Measurements from ENCODE around the gene GPR171.

Gene GPR171

DNA sequence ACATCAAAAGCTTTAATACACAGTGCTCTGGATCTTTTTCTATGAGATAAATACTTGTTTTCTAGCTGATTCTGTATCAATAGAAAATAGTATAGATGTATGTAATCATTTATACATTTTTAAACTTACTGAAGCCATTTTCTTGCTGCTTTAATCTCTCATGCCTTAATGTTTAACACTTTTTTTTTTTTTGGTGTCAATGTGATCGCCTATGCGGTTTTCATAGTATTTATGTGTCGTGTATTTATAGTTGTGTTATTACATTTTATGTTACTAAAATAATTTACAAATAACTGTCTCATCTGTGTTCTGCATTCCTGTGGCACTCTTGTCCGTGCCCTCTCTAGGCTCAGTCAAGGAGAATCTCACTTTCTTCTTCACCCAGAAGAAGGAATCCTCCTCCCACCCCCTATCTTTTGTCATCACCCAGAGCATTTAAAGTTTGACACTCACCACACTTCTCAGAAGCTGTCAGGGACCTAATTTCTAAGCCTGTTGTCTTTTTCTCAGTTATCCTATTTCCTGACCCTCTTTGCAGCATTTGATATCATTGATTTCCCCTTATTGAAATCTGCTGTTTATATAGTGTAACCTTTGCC lies 21.4 kb upstream of the GPR171 start (continued):
- TF ChIP-seq, protein P1, sequence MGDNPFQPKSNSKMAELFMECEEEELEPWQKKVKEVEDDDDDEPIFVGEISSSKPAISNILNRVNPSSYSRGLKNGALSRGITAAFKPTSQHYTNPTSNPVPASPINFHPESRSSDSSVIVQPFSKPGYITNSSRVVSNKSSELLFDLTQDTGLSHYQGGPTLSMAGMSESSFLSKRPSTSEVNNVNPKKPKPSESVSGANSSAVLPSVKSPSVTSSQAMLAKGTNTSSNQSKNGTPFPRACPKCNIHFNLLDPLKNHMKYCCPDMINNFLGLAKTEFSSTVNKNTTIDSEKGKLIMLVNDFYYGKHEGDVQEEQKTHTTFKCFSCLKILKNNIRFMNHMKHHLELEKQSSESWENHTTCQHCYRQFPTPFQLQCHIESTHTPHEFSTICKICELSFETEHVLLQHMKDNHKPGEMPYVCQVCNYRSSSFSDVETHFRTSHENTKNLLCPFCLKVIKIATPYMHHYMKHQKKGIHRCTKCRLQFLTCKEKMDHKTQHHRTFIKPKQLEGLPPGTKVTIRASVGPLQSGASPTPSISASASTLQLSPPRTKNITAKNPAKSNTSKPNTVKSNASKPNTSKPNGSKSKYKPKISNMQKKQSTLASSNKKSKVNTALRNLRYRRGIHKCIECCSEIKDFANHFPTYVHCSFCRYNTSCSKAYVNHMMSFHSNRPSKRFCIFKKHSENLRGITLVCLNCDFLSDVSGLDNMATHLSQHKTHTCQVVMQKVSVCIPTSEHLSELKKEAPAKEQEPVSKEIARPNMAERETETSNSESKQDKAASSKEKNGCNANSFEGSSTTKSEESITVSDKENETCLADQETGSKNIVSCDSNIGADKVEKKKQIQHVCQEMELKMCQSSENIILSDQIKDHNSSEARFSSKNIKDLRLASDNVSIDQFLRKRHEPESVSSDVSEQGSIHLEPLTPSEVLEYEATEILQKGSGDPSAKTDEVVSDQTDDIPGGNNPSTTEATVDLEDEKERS (tag by site-specific recombination; IDR thresholded peaks at IDR 0.05) = no peak
- TF ChIP-seq ZNF701 (tag by site-specific recombination; IDR thresholded peaks at IDR 0.05) (no peak), ZNF558 (tag by site-specific recombination; IDR thresholded peaks at IDR 0.05) (no peak), ZNF138 (tag by site-specific recombination; IDR thresholded peaks at IDR 0.05; ENCODE audit: borderline replicate concordance) (no peak), ZNF24 (tag by site-specific recombination; IDR thresholded peaks at IDR 0.05) (no peak), ZNF626 (tag by site-specific recombination; IDR thresholded peaks at IDR 0.05) (no peak), ZNF169 (tag by site-specific recombination; IDR thresholded peaks at IDR 0.05) (no peak)

DNA sequence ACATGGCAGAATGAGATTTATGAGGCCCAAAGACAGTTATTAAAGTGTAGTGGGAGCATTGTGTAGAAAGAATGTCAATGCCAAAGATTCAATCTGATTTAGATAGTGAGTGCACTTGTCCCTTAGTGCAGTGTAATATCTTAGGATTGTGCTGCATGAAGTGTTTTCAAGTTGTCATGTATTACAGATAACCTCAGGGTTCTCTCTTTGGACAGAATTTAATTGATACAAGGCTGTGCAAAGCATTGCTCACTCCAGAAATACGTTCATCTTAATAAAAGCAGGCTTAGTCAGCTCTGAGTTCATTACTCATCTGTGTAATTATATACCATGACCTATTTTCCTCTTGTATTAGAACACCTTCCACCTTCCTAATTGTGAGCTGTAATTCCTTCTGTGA lies 16.0 kb upstream of the GPR171 start:
- Histone ChIP-seq H3K9me3 (ENCODE audit: control insufficient read depth, insufficient read depth, low read depth, low read length) (no peaks in the 10 kb centered on the region), H3K36me3 (ENCODE audit: control insufficient read depth in 2 of 2, insufficient read depth in 1 of 2, low read length in 2 of 2) (no peaks in the 10 kb centered on the region), H3K4me1 (ENCODE audit: control insufficient read depth, insufficient read depth, low read length) (no peaks in the 10 kb centered on the region), H3K4me3 (ENCODE audit: low read depth, low read length) (no peak overlapping the region), H3K27ac (ENCODE audit: extremely low read depth, low read depth, low read length) (no peak overlapping the region)
- ChIA-PET CTCF (no interaction called here), POLR2A (no interaction called here)
- TF ChIP-seq ZNF544 (tag by site-specific recombination; IDR thresholded peaks at IDR 0.05) = no peak
- 0 out of 2 replicates have a peak, but pooled peaks have one; percentile 19 for TF ChIP-seq ZNF366 (tag by site-specific recombination; conservative IDR thresholded peaks at IDR 0.05)
- TF ChIP-seq SP7 (tag by site-specific recombination; IDR thresholded peaks at IDR 0.05) = peak; percentile 62
- TF ChIP-seq MZF1 (tag by site-specific recombination; IDR thresholded peaks at IDR 0.05; ENCODE audit: borderline replicate concordance) = no peak
- TF ChIP-seq ZNF214 (tag by site-specific recombination; IDR thresholded peaks at IDR 0.05; ENCODE audit: borderline replicate concordance) = no peak
- TF ChIP-seq, protein P2, sequence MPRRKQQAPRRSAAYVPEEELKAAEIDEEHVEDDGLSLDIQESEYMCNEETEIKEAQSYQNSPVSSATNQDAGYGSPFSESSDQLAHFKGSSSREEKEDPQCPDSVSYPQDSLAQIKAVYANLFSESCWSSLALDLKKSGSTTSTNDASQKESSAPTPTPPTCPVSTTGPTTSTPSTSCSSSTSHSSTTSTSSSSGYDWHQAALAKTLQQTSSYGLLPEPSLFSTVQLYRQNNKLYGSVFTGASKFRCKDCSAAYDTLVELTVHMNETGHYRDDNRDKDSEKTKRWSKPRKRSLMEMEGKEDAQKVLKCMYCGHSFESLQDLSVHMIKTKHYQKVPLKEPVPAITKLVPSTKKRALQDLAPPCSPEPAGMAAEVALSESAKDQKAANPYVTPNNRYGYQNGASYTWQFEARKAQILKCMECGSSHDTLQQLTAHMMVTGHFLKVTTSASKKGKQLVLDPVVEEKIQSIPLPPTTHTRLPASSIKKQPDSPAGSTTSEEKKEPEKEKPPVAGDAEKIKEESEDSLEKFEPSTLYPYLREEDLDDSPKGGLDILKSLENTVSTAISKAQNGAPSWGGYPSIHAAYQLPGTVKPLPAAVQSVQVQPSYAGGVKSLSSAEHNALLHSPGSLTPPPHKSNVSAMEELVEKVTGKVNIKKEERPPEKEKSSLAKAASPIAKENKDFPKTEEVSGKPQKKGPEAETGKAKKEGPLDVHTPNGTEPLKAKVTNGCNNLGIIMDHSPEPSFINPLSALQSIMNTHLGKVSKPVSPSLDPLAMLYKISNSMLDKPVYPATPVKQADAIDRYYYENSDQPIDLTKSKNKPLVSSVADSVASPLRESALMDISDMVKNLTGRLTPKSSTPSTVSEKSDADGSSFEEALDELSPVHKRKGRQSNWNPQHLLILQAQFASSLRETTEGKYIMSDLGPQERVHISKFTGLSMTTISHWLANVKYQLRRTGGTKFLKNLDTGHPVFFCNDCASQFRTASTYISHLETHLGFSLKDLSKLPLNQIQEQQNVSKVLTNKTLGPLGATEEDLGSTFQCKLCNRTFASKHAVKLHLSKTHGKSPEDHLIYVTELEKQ (tag by site-specific recombination; IDR thresholded peaks at IDR 0.05; ENCODE audit: borderline replicate concordance) = no peak

DNA sequence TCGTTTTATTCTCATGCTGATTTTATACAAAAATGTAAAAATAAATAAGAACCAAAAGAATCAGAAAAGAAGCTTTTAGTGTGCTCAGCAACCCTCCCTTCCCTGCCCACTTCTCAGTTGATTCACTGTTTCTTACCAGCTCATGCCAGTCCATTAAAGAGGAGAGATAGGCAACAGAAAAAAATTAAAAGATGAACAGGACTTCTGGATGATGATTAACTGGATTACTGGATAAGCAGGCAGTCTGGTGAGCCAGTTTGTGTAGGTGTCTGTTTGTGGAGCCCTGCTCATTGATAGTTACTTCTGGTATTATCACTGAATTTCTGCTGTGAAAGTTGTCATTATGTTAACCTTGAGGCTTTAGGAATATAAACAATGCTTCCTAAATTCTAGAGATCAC lies 15.1 kb upstream of the GPR171 start:
- POLR2A ChIA-PET = no interaction called here
- Histone ChIP-seq H3K9me3 (ENCODE audit: control insufficient read depth, insufficient read depth, low read depth, low read length) (no peaks in the 10 kb centered on the region), H3K27ac (ENCODE audit: extremely low read depth, low read depth, low read length) (no peak overlapping the region), H3K4me3 (ENCODE audit: low read depth, low read length) (no peak overlapping the region), H3K4me1 (ENCODE audit: control insufficient read depth, insufficient read depth, low read length) (no peaks in the 10 kb centered on the region), H3K36me3 (ENCODE audit: control insufficient read depth in 2 of 2, insufficient read depth in 1 of 2, low read length in 2 of 2) (no peaks in the 10 kb centered on the region)
- CTCF ChIA-PET = interaction anchor here (1.4 to 1.8 kb wide), 2 partner anchors 10 to 50 kb away, joined by 5 to 8 read pairs; no protein-coding TSS in a partner anchor
- no peak for TF ChIP-seq HOXC10 (CRISPR knock-in tag; IDR thresholded peaks at IDR 0.05)
- no peak for TF ChIP-seq ZIC2 (tag by site-specific recombination; IDR thresholded peaks at IDR 0.05)
- no peak for TF ChIP-seq KLF1 (tag by site-specific recombination; IDR thresholded peaks at IDR 0.05)
- no peak for TF ChIP-seq ZXDB (tag by site-specific recombination; IDR thresholded peaks at IDR 0.05)
- no peak for TF ChIP-seq ZNF658 (tag by site-specific recombination; IDR thresholded peaks at IDR 0.05)
- no peak for TF ChIP-seq ZNF707 (tag by site-specific recombination; IDR thresholded peaks at IDR 0.05)
- no peak for TF ChIP-seq OSR2 (tag by site-specific recombination; IDR thresholded peaks at IDR 0.05)

All from HEK293 (cell line).